HG02852 (cell line): ENCODE measurements around the gene NUDT14.

Source experiments
- ATAC-seq: cut with Tn5 transposase; IDR thresholded peaks from one replicate; pipeline ENCODE4 v1.9.1; 2021; ENCODE audit warnings: mild to moderate bottlenecking, moderate library complexity; ENCODE audit not compliant: unreplicated experiment

The NUDT14 gene

DNA sequence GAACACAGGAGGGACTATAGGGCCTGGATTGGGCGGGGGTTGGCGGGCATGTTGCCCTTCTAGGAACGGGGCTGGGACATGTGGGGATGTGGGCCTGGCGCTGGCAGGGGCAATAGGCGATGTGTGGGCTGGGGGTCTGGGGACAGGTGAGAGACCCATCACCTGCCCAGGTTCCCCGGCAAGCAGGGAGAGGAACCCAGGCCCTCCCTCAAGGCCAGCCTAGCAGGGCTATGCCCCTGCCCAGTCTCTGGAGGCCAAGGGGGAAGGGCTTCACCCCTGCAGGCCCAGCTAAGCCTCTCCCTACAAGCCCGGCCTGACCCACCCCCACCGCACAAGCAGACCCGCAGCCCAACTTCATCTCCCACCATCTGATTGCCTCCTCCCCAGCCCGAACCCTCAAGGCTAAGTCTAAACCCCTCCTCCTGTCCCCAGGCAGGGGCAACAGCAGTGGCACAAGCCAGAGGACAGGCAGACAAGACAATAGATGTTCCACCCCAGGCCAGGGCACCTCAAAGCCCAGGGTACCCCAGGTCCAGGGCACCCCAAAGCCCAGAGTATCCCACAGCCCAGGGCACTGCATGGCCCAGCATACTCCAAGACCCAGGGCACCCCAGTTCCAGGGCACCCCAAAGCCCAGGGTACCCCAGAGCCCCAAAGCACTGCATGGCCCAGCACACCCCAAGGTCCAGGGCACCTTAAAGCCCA is 19.0 kb downstream of the NUDT14 start:
- ATAC-seq, result no peak

DNA sequence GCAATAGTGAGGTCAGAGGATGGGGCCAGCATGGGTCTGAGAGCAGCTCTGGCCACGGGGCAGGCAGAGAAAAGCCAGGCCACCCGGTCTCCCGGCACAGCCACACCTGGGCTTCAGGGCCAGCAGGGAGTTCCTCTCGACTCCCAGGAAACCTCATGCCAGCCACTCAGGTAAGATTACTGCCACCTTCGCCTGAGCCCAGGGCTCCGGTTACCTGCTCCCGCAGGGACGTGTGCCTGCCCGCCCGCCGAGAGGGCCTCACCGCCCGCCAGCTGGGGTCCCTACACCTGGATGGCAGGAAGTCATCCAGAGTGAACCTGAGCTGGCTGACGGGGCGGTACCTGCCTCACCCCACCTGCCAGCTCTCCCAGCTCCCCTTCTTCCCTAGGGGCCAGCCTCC is 19.8 kb downstream of the NUDT14 start:
- ATAC-seq, result no peak

DNA sequence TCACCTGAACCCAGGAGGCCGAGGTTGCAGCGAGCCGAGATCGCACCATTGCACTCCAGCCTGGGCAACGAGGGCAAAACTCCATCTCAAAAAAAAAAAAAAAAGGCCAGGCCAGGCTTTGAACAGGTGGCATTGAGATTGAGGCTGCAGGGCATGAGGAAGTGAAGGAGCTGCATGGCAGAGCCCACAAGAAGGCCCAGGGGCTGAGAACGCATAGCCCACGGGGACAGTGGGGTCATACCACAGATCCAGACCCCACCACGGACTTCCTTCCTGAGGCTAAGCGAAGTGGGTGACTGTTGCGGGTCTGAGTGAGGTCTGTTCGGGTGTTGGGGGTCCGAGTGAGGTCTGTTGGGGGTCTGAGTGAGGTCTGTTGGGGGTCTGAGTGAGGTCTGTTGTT is 20.3 kb downstream of the NUDT14 start:
- no peak for ATAC-seq

DNA sequence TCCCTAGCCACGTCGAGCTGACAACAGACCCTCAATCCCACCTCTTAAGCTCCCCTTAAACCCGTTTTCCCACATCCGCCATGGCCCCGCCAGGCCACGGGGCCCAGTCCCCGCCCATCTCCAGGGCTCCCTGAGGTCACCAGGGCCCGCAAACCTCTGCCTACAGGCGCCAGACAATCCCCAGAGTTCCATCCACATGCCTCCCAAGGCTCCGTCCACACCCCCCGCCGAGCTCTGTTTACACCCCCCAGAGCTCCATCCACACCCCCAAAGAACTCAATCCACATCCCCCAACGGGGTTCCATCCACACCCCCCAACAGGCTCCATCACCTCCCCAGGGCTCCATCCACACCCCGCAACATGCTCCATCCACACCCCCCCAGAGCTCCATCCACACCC is 21.8 kb downstream of the NUDT14 start:
- no peak for ATAC-seq

DNA sequence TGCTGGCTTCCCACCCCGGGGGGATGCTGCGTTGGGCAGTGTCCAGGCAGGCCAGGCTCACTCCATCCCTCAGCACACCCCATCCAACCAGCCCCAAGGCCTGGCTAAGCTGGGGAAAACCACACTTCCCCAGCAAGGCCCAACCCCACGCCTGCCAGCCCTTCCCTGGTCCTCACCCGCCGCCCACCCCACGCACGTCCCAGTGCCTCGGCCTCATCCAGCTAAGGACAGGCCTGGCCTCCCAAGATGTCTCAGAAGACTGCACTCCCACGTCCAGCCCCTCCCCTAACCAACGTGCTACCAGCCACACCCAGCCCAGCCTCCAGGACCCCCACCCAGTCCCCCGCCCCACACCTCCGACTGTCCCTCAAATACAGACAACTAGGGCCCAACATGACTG is 22.3 kb downstream of the NUDT14 start:
- no peak for ATAC-seq

DNA sequence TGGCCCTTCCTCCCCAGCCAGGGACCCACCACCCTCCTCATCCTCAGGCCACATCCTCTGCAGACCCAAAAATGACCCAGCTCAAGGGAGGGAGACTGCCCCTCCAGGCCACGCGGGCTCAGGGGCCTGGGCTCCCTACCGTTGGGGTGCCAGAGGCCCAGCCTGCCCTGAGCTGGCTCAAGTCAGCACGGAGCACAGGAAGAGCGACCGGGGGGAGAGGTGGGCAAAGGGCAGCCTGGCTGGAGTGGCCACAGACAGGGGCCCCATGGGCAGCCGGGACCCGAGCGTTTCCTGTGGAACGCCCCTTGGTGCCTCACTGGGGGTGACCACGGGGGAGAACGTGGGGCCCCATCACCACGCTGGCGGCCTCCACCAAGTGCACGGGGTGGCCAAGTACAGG is 23.2 kb downstream of the NUDT14 start:
- ATAC-seq, result no peak

DNA sequence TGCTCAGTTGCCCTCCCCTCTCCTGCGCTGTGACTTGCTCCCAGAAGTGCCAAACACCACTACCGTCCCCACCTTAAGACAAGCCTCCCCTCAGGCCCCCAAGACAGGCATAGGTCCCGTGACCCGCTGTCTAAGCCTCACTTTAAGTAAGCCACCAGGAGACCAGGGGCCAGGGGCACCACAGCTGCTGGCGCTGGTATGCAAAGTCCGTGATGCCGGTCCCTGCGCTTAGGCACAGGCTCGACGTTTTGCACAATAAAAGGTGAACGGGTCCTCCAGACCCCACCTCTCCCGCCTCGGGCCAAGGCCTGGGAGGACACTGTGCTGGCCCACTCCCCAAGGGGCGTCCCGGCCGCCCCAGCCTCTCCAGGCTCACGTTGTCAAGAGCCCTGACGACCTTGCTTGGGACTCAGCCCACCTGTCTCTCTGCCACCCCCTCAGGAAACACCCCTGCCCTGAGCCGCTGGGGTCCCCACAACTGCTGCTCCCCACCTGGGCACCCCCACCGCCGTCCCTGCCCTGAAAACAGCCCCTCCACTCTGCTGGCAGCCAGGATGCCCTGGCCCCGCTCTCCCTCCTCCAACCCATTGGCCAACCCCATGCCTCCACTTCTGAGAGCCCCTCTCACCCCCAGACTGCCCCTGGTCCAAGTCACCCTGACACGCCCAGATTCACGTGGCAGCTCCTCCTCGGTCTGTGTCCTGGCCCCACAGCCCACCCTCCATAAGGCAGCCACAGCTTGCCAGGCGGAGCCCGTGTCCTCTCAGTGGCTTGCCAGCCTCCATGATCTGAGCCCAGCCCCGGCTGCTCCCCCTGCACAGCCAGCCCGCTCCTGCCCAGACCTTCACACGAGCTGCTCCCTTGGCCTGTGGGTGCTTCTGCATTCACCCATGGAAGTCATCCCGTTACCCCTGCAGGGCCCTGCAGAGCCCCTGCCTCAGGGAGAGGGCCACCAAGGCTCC is 24.4 kb downstream of the NUDT14 start:
- no peak for ATAC-seq

DNA sequence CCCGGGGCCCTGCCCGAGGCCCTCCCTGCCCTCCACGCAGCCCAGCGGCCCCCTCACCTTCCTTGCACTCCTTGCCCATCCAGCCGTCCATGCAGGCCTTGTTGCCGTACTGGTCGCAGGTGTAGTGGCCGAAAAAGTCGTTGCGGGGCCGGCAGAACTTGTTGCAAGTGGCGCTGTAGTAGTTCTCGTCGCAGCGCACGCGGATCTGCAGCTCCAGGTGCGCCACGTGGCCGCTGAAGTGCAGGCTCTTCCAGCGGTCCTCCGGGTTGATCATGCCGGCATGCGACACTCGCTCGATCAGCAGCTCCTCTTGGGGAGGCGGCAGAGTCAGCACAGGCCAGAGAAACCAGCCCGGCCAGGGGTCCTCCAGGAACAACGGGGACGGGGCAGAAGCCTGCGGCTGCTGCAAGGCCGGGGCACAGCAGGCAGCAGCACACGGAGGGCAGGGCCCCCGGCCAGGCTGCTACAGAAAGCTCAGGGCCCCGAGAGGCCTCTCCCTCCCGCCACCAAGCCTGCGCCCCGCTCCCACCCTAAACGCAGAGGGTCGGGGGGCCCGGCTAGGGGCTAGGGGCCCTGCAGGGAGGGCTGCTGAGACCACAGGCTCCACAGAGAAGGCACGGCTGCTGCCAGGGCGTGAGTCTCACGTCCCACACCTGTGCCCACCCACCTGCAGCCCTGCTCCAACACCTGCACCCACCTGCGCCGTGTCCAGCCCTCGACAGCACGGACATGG is 25.3 kb downstream of the NUDT14 start:
- ATAC-seq, result no peak

DNA sequence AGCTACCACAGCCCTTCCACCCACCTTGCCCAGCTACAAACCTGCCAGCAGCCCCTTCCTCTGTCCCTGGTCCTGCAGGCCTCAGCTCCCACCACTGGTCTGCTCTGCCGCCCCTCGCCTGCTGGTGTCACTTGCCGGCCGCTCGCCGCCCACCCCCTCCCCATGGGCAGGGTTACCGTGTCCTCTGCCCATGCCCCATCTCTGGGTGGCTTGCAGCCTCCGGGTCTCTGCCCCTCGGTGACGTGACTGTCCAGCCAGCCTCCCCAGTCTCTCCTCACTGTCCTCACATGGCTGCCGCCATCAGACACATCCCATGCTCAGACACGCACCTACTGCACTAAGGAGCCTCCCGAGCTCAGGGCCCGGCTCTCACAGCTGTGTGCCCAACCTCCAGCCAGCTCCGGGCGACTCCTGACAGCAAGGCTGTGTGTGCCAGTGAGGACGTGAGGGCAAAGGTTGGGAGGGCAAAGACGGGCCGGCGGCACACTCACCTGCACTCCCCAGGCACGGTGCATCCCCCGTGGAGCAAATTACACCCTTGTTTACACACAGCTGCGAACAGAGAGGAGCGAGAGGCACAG is 26.0 kb downstream of the NUDT14 start:
- ATAC-seq, result no peak

DNA sequence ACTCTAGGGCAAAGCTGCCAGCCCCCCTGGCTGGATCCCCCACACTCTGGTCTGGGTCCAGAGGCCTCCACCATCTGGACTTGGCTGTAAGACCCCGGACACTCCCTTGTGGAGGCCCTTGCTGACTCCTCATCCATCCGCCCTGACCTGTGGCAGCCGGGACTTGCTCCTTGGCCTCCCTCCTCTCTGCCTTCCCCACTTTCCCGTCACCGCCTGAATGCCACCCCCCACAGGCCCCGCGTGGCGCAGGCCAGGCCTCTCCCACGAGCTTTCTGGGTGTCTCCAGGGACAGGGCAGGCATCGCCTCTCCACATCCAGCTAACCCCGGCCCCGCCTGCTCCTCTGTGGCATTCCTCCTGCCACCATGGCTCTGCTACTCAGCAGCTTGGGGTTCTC is 26.6 kb downstream of the NUDT14 start:
- ATAC-seq, result no peak

DNA sequence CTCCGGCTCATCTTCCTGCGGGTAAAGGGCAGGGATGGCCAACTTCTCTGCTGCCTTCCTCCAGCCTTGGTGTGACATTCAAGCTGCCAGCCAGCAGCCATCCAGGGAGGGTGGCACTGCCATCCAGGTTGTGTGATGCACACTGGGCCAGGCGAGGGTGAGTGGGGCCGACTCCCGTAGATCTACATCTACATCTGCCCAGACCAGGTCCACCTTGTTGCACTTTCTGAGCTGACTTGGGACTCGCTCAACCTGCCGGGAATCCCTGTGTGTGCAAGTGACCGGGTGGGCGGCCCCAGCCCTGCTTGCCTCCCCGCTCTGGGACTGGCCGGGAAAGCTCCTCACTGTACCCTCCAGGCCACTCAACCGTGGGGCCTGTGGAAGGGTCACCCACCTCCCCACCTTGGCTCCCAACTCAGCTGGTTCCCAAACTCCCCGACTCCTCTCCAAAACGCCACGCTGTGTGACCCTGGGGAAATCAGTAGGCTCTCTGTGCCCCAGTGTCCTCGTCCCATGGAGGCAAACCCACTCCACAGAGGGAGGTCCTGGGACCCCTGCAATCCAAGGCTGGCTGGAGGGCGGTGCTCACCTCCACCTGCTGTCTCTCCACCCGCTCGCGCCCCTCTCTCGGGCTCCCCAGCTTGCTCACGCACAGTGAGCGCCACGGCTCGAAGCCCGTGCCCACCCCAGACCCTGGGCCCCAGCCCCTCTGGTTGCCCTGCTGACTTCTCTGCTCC is 27.2 kb downstream of the NUDT14 start:
- ATAC-seq, result no peak

DNA sequence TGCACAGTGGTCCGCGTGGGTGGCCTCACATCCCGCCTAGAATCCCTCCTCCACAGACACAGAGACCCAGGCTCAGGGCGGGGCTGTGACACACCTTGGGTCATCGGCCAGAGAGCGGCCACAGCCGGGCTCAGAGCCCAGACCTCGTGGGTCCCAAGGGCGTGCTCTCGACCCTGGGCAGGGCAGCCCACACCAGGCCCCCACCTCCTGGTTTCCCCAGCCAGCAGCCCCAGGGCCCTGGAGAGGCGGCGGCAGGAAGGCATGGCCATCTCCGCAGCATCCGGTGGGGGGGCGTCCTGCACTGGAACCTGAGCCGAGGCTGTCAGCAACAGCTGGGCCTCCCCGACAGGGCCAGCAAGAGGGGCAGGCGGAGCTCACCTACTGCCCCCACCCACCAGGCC is 27.8 kb downstream of the NUDT14 start:
- no peak for ATAC-seq

DNA sequence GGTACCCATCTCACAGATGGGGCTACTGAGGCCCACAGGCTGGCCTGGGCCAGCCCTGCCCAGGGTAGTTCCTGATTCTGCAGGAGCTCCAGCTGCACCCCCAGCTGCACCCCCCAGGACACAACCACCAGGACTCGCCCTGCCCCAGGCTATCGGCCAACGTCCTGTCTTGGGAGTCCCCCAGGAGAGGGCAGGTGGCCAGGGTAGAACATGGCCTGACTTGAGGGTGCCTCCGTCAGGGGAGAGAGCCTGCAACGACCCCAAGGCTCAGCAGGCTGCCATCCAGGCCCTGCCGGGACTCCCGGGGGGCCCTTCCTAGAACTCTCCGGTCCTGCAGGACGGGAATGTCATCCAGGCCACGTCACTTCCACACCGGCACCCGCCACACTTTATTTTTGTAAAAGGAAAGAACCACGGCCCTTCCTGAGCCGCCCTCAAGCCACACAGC is 28.3 kb downstream of the NUDT14 start:
- ATAC-seq, result no peak

DNA sequence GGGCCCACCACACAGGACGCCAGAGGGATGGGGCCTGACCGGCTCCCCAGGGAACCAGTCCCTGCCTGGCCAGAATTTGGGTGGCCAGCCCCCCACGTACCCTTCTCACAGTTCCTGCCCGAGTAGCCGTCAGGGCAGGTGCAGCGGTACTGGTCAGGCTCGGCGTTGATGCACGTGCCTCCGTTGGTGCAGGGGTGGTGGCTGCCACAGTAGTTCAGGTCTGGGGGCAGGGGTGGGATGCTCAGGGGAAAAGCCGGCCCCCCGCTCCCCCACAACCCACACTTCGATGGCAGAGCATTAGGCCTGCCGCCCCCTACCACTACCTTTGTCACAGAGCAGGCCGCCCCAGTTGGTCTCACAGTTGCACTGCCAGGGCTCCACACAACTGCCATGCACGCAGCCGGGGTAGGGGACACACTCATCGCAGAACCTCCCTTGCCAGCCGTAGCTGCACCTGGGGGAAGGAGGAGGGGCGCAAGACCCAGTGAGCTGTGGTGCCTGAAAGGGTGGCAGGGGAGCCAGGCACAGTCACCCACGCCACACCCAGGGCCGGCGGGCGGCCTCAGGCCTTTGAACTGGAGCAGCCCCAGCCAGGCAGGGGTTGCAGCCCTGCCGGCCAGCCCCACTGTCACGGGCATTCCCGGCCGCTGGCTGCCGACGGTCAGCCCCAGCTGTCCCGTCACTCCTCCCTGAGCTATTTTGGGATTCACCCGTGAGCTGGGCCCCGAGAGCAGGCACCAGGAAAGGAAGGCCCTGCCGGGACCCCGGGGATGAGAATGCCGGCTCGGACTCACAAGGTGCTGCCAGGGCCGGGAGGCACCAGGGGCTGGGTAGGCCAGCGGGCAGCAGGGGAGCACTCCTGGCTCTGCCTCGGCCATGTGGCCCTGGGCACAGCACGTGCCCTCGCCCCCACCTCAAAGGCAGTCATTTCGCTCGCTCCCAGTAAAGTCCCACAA is 29.0 kb downstream of the NUDT14 start:
- ATAC-seq, result no peak

DNA sequence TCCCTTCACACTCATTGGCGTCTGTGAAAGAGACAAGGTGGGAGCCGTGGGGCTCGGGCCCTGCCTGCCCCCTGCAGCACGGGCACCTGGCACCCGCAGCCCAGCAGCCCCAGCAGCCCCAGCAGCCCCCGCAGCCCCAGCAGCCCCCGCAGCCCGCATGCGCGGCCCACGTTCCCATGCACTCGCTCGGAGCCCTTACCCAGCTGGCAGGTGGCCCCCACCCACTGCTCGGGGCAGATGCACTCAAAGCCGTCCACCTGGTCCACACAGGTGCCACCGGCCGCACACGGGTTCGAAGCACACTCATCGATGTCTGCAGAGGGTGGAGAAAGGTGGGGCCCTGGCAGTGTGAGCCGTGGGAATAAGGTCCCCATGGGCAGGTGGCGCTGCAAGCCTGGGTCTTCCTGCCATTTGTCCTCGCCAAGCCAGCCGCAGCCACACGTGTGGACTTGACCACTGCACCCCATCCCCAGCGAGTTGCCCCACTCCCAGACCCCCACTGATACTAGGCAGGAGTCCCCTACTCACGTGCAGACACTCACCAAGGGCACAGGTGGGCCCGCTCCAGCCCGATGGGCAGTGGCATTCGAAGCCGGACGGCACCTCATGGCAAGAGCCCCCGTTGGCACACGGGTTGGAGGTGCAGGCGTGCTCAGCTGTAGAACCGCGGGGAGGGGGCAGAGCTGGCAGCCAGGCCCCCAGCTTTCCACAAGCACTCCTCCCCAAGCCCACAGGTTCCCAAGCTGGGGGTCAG is 29.9 kb downstream of the NUDT14 start:
- ATAC-seq, result no peak

DNA sequence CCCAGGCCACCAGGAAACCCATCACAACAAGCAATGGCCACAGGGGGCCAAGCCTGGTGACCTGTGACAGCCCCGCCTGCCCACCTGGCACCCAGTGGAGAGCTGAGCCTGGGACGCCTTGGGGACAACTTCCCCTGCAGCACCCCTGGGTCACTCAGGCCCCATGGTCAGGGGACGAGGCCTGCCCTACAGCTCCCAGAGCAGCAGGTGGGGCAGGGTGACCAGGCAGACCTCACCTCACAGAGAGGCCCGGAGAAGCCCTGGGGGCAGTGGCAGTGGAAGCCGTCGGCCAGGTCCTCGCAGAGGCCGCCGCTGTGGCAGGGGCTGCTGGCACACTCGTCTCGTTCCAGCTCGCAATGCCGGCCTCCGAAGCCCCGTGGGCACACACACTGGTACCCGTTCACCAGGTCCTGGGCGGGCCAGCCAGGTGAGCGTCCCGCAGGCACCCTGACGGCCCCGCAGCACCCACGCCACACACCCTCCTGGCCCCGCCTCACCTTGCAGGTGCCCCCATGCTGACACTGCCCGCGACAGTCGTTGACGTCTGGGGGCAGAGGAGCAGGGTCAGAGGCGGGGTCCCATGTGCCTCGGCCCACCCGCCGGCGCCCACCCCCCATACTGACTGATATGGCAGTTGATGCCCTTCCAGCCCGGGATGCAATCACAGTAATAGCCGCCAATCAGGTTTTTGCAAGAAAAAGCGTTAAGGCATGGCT is 30.6 kb downstream of the NUDT14 start:
- no peak for ATAC-seq

DNA sequence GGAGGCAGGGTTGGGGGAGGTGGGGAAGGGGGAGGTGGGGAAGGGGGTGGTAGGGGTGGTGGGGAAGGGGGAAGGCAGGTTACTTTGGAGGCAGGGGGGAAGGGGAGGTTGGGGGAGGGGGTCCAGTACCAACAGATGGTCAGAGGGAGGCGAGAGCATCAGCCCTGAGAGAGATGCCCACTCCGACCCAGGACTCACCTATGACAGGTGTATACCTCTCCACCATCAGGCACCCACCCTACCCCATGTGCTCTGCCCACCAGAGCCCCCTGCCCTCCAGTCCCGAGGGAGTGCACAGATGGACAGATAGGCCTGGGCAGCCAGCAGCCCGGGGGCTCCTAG is 31.1 kb downstream of the NUDT14 start:
- no peak for ATAC-seq

DNA sequence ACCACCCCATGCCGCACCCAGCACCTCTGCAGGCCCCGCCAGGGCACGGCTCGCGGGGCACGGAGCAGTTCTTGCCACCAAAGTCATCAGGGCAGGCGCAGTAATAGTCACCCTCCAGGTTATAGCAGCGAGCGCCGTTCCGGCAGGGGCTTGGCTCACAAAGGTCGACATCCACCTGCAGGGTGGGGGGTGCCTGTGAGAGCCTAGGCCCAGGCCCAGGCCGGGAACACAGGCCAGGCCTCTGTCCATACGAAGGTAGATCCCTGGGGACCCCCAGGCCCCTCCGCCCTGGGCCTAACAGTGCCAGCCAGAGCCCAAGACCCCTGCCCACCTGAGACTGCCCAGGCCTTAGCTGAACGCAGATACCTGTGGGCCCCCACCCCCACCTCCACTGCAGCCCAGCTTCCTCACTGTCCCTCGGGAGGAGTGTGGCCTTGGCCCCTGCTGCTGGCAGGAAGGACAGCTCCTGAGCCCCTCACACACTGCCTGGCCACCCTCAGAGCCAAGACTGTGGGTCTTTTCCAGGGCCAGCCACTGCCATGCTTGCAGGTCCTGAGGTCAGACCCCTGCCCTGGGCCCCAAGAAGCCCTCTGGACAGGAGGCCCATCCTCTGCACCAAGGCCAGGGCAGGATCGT is 31.8 kb downstream of the NUDT14 start:
- no peak for ATAC-seq
